CD4-positive, alpha-beta T cell treated with Interleukin-12 subunit alpha and Interleukin-12 subunit beta, for 1 hour (primary cell): ENCODE measurements around the gene SLC16A14.
A peak's percentile ranks its signal among the peaks of the same experiment; 100 is the strongest.
"Not testable (repeated sequence)": the region's sequence is repeated elsewhere in the genome, so short reads cannot be mapped to it uniquely, and the experiment has no call there.

ENCODE experiments used
- DNase-seq: peaks from one replicate; pipeline ENCODE4 v3.0.0-alpha.2; 2020

SLC16A14 gene

GRCh38 chr2:230068651-230069055, at the start of gene SLC16A14:
TSS of gene SLC16A14 (minus strand) at chr2:230068924. CDS start at chr2:230059352, 9,572 bp downstream.
- DNase-seq, result peak; percentile 14

- DNase-seq, result no peak
Measured at GRCh38 chr2:230106771-230107170, 38.0 kb upstream of the SLC16A14 start.

GRCh38 chr2:230101967-230102366, 33.2 kb upstream of the SLC16A14 start:
- DNase-seq, result not testable (repeated sequence)

- no peak for DNase-seq
Measured at GRCh38 chr2:230097841-230098240, 29.1 kb upstream of the SLC16A14 start.

- no peak for DNase-seq
Measured at GRCh38 chr2:230097424-230097823, 28.7 kb upstream of the SLC16A14 start.

- DNase-seq, result no peak
Measured at GRCh38 chr2:230090967-230091366, 22.2 kb upstream of the SLC16A14 start.

- no peak for DNase-seq
Measured at GRCh38 chr2:230085201-230085600, 16.5 kb upstream of the SLC16A14 start.

- no peak for DNase-seq
Measured at GRCh38 chr2:230077851-230078547, 9.3 kb upstream of the SLC16A14 start.

- DNase-seq, result no peak
Measured at GRCh38 chr2:230076819-230077218, 8.1 kb upstream of the SLC16A14 start.

GRCh38 chr2:230075988-230076631, 7.4 kb upstream of the SLC16A14 start:
- no peak for DNase-seq

- DNase-seq, result no peak
Measured at GRCh38 chr2:230071421-230071820, 2.7 kb upstream of the SLC16A14 start.

- no peak for DNase-seq
Measured at GRCh38 chr2:230069402-230069801, 678 bp upstream of the SLC16A14 start.

- DNase-seq, result peak; percentile 23
Measured at GRCh38 chr2:230068016-230068650, 591 bp downstream of the SLC16A14 start.

- DNase-seq, result no peak
Measured at GRCh38 chr2:230060672-230061293, 7.9 kb downstream of the SLC16A14 start.

GRCh38 chr2:230053753-230054478, 14.8 kb downstream of the SLC16A14 start:
- DNase-seq, result no peak

GRCh38 chr2:230052299-230052698, 16.4 kb downstream of the SLC16A14 start:
- no peak for DNase-seq

GRCh38 chr2:230050136-230050535, 18.6 kb downstream of the SLC16A14 start:
- no peak for DNase-seq

- DNase-seq, result no peak
Measured at GRCh38 chr2:230048010-230048671, 20.6 kb downstream of the SLC16A14 start.

GRCh38 chr2:230046491-230046890, 22.2 kb downstream of the SLC16A14 start:
- no peak for DNase-seq

- DNase-seq, result no peak
Measured at GRCh38 chr2:230043461-230043860, 25.3 kb downstream of the SLC16A14 start.

- DNase-seq, result no peak
Measured at GRCh38 chr2:230043025-230043424, 25.7 kb downstream of the SLC16A14 start.

GRCh38 chr2:230042195-230042594, 26.5 kb downstream of the SLC16A14 start:
- no peak for DNase-seq
